ENCODE measurements around the gene TRABD2B.

DNA sequence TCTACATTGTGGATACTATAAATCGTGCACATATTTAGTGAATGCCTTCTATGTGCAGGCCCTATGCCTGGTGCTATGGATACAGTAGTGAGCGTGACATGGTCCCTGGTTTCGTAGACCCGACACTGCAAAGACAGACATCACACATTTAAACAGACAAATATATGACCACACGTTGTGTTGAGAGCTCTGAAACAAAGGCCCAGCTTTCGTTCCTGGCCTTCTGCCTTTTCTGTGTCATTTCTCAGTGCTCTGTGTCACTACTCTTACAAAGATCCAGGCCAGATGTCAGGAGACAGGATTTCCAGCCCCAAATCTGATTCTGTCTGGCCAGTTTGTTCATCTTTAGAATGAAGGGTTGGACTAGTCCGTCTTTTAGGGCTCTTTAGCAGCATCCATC is 19.3 kb upstream of the TRABD2B start:
- TF ChIP-seq, protein P1, sequence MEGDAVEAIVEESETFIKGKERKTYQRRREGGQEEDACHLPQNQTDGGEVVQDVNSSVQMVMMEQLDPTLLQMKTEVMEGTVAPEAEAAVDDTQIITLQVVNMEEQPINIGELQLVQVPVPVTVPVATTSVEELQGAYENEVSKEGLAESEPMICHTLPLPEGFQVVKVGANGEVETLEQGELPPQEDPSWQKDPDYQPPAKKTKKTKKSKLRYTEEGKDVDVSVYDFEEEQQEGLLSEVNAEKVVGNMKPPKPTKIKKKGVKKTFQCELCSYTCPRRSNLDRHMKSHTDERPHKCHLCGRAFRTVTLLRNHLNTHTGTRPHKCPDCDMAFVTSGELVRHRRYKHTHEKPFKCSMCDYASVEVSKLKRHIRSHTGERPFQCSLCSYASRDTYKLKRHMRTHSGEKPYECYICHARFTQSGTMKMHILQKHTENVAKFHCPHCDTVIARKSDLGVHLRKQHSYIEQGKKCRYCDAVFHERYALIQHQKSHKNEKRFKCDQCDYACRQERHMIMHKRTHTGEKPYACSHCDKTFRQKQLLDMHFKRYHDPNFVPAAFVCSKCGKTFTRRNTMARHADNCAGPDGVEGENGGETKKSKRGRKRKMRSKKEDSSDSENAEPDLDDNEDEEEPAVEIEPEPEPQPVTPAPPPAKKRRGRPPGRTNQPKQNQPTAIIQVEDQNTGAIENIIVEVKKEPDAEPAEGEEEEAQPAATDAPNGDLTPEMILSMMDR (conservative IDR thresholded peaks at IDR 0.05 in 1 of 2, IDR thresholded peaks at IDR 0.05 in 1 of 2; ENCODE audit: low read depth in 1 of 2, low read length in 2 of 2), result no peak
- TF ChIP-seq EZH2 (IDR thresholded peaks at IDR 0.05; ENCODE audit: low read length, missing control alignments), result no peak
